ENCODE measurements around the gene SAP30BP. TPM values are rescaled to one million over a fixed set of nuclear protein-coding genes. Genes with fewer than 3 reads are reported as not detected.
A peak's percentile ranks its signal among the peaks of the same experiment; 100 is the strongest.

The SAP30BP gene
- total and polyA plus RNA-seq, 2 of the 13 experiments (the other 11 are each of a cell fraction or from before 2014, with no cell fraction given): 67.7 to 99.4 TPM

DNA sequence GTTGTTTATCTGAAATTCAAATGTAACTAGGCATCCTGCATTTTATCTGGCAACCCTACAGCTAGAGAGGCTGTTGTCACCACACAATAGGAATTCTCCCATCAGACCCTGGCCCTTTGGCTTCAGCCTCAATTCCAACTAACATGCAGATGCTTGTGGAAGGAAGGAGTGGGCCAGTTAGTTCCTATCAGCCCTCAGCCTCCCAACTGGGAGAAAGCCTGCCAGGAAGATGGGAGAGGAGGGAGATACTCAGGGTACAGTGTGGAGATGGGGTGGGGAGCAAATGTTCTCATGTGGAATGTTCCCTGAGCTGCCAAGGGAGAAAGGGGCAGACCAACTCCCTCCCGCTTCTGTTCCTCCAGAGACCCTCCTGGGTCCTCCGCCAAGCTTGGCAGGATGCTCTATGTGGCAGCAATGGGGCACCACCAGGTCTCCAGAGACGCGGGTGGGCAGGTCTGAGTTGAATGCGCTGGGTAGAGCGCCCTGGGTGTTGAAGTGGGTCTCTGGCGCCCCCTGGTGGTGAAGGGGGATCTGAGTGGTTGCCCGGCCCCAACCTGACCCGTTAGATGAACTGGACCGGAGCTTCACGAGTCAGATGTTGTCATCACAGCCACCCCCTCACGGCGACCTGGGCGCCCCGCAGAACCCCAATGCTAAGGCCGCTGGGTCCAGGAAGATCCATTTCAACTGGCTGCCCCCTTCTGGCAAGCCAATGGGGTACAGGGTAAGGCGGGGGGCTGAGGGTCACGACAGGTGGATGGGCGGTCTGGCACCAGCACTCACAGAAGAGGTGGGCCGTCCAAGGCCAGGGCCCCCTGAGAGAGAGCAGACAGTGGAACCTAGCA, 82.6 kb downstream of the SAP30BP start (continued):
- TF ChIP-seq, protein P1, sequence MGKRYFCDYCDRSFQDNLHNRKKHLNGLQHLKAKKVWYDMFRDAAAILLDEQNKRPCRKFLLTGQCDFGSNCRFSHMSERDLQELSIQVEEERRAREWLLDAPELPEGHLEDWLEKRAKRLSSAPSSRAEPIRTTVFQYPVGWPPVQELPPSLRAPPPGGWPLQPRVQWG (CRISPR knock-in tag; IDR thresholded peaks at IDR 0.05; ENCODE audit: borderline replicate concordance, low read depth): no peak
- TF ChIP-seq, protein P2, sequence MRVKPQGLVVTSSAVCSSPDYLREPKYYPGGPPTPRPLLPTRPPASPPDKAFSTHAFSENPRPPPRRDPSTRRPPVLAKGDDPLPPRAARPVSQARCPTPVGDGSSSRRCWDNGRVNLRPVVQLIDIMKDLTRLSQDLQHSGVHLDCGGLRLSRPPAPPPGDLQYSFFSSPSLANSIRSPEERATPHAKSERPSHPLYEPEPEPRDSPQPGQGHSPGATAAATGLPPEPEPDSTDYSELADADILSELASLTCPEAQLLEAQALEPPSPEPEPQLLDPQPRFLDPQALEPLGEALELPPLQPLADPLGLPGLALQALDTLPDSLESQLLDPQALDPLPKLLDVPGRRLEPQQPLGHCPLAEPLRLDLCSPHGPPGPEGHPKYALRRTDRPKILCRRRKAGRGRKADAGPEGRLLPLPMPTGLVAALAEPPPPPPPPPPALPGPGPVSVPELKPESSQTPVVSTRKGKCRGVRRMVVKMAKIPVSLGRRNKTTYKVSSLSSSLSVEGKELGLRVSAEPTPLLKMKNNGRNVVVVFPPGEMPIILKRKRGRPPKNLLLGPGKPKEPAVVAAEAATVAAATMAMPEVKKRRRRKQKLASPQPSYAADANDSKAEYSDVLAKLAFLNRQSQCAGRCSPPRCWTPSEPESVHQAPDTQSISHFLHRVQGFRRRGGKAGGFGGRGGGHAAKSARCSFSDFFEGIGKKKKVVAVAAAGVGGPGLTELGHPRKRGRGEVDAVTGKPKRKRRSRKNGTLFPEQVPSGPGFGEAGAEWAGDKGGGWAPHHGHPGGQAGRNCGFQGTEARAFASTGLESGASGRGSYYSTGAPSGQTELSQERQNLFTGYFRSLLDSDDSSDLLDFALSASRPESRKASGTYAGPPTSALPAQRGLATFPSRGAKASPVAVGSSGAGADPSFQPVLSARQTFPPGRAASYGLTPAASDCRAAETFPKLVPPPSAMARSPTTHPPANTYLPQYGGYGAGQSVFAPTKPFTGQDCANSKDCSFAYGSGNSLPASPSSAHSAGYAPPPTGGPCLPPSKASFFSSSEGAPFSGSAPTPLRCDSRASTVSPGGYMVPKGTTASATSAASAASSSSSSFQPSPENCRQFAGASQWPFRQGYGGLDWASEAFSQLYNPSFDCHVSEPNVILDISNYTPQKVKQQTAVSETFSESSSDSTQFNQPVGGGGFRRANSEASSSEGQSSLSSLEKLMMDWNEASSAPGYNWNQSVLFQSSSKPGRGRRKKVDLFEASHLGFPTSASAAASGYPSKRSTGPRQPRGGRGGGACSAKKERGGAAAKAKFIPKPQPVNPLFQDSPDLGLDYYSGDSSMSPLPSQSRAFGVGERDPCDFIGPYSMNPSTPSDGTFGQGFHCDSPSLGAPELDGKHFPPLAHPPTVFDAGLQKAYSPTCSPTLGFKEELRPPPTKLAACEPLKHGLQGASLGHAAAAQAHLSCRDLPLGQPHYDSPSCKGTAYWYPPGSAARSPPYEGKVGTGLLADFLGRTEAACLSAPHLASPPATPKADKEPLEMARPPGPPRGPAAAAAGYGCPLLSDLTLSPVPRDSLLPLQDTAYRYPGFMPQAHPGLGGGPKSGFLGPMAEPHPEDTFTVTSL (CRISPR knock-in tag; IDR thresholded peaks at IDR 0.05; ENCODE audit: borderline replicate concordance): no peak
- no peak for TF ChIP-seq PTBP1 (IDR thresholded peaks at IDR 0.05; ENCODE audit: low read depth, low read length, poor library complexity, severe bottlenecking)
- TF ChIP-seq SRSF9 (IDR thresholded peaks at IDR 0.05; ENCODE audit: borderline replicate concordance, insufficient read depth, low read depth, low read length, poor library complexity, severe bottlenecking): no peak
- TF ChIP-seq FOXK1 (CRISPR knock-in tag; IDR thresholded peaks at IDR 0.05; ENCODE audit: borderline replicate concordance, low read depth): no peak
- no peak for TF ChIP-seq ZNF720 (CRISPR knock-in tag; IDR thresholded peaks at IDR 0.05)
- no peak for TF ChIP-seq NKX3-1 (CRISPR knock-in tag; IDR thresholded peaks at IDR 0.05)
- 0 out of 2 replicates have a peak, but pooled peaks have one; percentile 23 for TF ChIP-seq ZFX (CRISPR knock-in tag; IDR thresholded peaks at IDR 0.05; ENCODE audit: low read depth)
- TF ChIP-seq ZNF7 (CRISPR knock-in tag; IDR thresholded peaks at IDR 0.05): no peak
- TF ChIP-seq ZNF549 (CRISPR knock-in tag; IDR thresholded peaks at IDR 0.05): no peak
- TF ChIP-seq, protein P3, sequence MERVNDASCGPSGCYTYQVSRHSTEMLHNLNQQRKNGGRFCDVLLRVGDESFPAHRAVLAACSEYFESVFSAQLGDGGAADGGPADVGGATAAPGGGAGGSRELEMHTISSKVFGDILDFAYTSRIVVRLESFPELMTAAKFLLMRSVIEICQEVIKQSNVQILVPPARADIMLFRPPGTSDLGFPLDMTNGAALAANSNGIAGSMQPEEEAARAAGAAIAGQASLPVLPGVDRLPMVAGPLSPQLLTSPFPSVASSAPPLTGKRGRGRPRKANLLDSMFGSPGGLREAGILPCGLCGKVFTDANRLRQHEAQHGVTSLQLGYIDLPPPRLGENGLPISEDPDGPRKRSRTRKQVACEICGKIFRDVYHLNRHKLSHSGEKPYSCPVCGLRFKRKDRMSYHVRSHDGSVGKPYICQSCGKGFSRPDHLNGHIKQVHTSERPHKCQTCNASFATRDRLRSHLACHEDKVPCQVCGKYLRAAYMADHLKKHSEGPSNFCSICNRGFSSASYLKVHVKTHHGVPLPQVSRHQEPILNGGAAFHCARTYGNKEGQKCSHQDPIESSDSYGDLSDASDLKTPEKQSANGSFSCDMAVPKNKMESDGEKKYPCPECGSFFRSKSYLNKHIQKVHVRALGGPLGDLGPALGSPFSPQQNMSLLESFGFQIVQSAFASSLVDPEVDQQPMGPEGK (CRISPR knock-in tag; IDR thresholded peaks at IDR 0.05): no peak; the same call in 1 of the 2 replicates
- no peak for TF ChIP-seq SMAD9 (CRISPR knock-in tag; IDR thresholded peaks at IDR 0.05)
- TF ChIP-seq ZBTB20 (CRISPR knock-in tag; IDR thresholded peaks at IDR 0.05; ENCODE audit: borderline replicate concordance, low read depth): no peak
- no peak for TF ChIP-seq ZNF230 (CRISPR knock-in tag; IDR thresholded peaks at IDR 0.05)
- TF ChIP-seq, protein P4, sequence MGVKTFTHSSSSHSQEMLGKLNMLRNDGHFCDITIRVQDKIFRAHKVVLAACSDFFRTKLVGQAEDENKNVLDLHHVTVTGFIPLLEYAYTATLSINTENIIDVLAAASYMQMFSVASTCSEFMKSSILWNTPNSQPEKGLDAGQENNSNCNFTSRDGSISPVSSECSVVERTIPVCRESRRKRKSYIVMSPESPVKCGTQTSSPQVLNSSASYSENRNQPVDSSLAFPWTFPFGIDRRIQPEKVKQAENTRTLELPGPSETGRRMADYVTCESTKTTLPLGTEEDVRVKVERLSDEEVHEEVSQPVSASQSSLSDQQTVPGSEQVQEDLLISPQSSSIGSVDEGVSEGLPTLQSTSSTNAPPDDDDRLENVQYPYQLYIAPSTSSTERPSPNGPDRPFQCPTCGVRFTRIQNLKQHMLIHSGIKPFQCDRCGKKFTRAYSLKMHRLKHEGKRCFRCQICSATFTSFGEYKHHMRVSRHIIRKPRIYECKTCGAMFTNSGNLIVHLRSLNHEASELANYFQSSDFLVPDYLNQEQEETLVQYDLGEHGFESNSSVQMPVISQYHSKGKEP (CRISPR knock-in tag; IDR thresholded peaks at IDR 0.05): no peak
- no peak for TF ChIP-seq CREM (IDR thresholded peaks at IDR 0.05)
- no peak for TF ChIP-seq CREM (CRISPR knock-in tag; IDR thresholded peaks at IDR 0.05)
- TF ChIP-seq, protein P5, sequence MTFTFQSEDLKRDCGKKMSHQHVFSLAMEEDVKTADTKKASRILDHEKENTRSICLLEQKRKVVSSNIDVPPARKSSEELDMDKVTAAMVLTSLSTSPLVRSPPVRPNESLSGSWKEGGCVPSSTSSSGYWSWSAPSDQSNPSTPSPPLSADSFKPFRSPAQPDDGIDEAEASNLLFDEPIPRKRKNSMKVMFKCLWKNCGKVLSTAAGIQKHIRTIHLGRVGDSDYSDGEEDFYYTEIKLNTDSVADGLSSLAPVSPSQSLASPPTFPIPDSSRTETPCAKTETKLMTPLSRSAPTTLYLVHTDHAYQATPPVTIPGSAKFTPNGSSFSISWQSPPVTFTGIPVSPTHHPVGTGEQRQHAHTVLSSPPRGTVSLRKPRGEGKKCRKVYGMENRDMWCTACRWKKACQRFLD (CRISPR knock-in tag; IDR thresholded peaks at IDR 0.05; ENCODE audit: borderline replicate concordance): no peak
